ENCODE data around the gene ABCB1.

The ABCB1 gene

DNA sequence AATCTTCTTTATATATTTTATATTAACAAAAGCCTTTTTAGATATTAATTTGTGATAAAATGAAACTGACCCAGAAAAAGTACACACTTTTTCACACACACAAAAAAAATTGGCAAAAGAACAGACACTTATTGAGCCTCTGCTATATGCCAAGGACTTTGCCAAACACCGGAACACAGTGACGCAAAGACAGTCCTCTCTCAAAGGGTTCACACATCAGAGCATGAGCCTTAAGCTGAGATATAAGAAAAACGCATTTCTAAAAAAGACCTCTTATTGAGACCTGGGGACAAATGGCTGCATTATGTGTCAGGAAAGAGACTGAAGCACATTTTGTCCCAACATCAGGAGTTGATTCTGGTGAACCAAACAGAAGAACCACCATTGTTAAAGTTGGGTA, 101.2 kb downstream of the ABCB1 start:
- no peak for TF ChIP-seq CTCF (IDR thresholded peaks at IDR 0.05; ENCODE audit: low read depth, low read length)
- no peak for DNase-seq
- no peaks in the 10 kb centered on the region for H3K9me3 ChIP-seq
- H3K27me3 ChIP-seq: no peaks in the 10 kb centered on the region
- no peaks in the 10 kb centered on the region for H3K4me1 ChIP-seq
- H3K4me3 ChIP-seq (ENCODE audit: low read depth, low read length): no peak overlapping the region
- H3K36me3 ChIP-seq: peaks cover 13% of the 10 kb centered on the region

GRCh38 chr7:87498893-87499292, 101.8 kb downstream of the ABCB1 start:
- no peak for TF ChIP-seq CTCF (IDR thresholded peaks at IDR 0.05; ENCODE audit: low read depth, low read length)
- peaks cover 8% of the 10 kb centered on the region for H3K36me3 ChIP-seq
- no peaks in the 10 kb centered on the region for H3K4me1 ChIP-seq
- DNase-seq: no peak
- no peaks in the 10 kb centered on the region for H3K27me3 ChIP-seq
- no peak overlapping the region for H3K4me3 ChIP-seq (ENCODE audit: low read depth, low read length)
- H3K9me3 ChIP-seq: no peaks in the 10 kb centered on the region

DNA sequence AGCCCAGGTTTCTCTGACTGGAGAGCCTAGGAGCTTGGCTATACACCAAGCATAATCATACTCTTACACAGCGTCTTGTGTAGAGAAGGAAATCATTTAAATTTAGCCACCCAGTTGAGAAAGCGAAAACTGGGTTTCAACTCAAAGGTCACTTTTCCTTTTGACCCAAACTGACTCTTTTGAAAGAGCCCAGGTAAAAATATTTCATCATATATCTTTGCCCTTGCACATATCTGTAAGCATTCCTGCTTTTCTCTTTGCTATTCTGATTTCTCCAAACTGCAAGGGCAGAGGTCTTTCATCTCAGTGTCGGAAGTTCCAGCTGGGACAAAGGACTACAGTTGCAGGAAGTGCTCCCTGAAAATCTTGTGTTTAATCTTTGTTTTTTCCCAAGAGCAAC, 103.2 kb downstream of the ABCB1 start:
- no peak for TF ChIP-seq CTCF (IDR thresholded peaks at IDR 0.05; ENCODE audit: low read depth, low read length)
- H3K9me3 ChIP-seq: no peaks in the 10 kb centered on the region
- H3K36me3 ChIP-seq: peaks cover 3% of the 10 kb centered on the region; the same call in 1 of the 2 replicates
- no peak for DNase-seq
- H3K4me3 ChIP-seq (ENCODE audit: low read depth, low read length): no peak overlapping the region
- no peaks in the 10 kb centered on the region for H3K4me1 ChIP-seq
- no peaks in the 10 kb centered on the region for H3K27me3 ChIP-seq

GRCh38 chr7:87495366-87495765, 105.3 kb downstream of the ABCB1 start:
- H3K4me1 ChIP-seq: no peaks in the 10 kb centered on the region
- TF ChIP-seq CTCF (IDR thresholded peaks at IDR 0.05; ENCODE audit: low read depth, low read length): no peak

DNA sequence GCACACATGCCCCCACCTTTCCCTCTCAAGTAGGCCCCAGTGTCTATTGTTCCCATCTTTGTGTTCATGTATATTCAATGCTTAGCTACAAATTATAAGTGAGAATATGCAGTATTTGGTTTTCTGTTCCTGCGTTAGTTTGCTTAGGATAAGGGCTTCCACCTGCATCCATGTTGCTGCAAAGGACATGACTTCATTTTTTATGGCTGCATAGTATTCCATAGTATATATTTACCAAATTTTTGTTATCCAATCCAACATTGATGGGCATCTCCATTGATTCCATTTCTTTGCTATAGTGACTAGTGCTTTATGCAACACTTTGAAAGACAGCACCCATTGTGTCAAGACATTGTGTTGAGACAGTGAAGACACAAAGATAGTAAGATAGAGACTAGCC, 106.2 kb downstream of the ABCB1 start:
- TF ChIP-seq CTCF (IDR thresholded peaks at IDR 0.05; ENCODE audit: low read depth, low read length): no peak
- Histone ChIP-seq H3K4me1 (no peaks in the 10 kb centered on the region), H3K9me3 (no peaks in the 10 kb centered on the region), H3K36me3 (no peaks in the 10 kb centered on the region), H3K4me3 (ENCODE audit: low read depth, low read length) (no peak overlapping the region), H3K27me3 (no peaks in the 10 kb centered on the region)
- no peak for DNase-seq

More at GRCh38 chr7:87495366-87495765, 105.3 kb downstream of the ABCB1 start:
- H3K9me3 ChIP-seq: no peaks in the 10 kb centered on the region
- no peaks in the 10 kb centered on the region for H3K27me3 ChIP-seq
- H3K36me3 ChIP-seq: no peaks in the 10 kb centered on the region
- DNase-seq: no peak
- H3K4me3 ChIP-seq (ENCODE audit: low read depth, low read length): no peak overlapping the region

- H3K36me3 ChIP-seq: no peaks in the 10 kb centered on the region
- H3K4me1 ChIP-seq: no peaks in the 10 kb centered on the region
- TF ChIP-seq CTCF (IDR thresholded peaks at IDR 0.05; ENCODE audit: low read depth, low read length): no peak
- H3K9me3 ChIP-seq: no peaks in the 10 kb centered on the region
- no peaks in the 10 kb centered on the region for H3K27me3 ChIP-seq
- H3K4me3 ChIP-seq (ENCODE audit: low read depth, low read length): no peak overlapping the region
- no peak for DNase-seq
These were observed 117.6 kb downstream of the ABCB1 start for GRCh38 chr7:87483131-87483530.

Data from BE2C (cell line).